Measurements from ENCODE around the gene MICALL2.

Gene MICALL2

DNA sequence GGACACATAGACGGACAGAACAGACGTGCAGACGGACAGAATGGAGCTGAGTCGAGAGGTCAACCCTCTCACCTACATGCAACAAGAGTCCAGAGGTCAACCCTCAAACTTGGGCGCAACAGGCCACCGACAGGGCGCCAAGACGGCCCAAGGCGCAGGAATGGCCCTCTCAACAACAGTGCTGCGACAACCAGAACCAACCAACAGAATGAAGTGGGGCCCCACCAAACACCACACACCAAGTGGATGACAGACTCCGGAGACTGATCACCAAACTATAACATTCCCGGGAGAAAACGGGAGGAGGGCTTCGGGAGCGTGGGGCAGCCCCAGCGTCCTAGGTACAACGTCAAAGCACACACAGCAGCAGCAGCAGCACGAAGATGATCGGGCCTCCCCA lies 31.6 kb upstream of the MICALL2 start:
- no peak overlapping the region for H3K27ac ChIP-seq (ENCODE audit: low read depth, low read length)
- no peak overlapping the region for H3K4me2 ChIP-seq (ENCODE audit: low read depth, low read length, poor library complexity, severe bottlenecking)
- no peaks in the 10 kb centered on the region for H3K27me3 ChIP-seq (ENCODE audit: low read length)
- H3K4me3 ChIP-seq (ENCODE audit: insufficient read depth, low read length, poor library complexity, severe bottlenecking), result no peak overlapping the region
- H3F3A ChIP-seq (ENCODE audit: insufficient read depth), result no peaks in the 10 kb centered on the region
- no peaks in the 10 kb centered on the region for H4K20me1 ChIP-seq (ENCODE audit: low read depth, low read length)
- no peaks in the 10 kb centered on the region for H3K9me2 ChIP-seq (replicated peaks; ENCODE audit: insufficient read depth, low read length)
- H3K79me2 ChIP-seq (ENCODE audit: insufficient read depth, low read length), result no peaks in the 10 kb centered on the region
- H3K9ac ChIP-seq (ENCODE audit: low read length), result no peak overlapping the region
- TF ChIP-seq, protein P1, sequence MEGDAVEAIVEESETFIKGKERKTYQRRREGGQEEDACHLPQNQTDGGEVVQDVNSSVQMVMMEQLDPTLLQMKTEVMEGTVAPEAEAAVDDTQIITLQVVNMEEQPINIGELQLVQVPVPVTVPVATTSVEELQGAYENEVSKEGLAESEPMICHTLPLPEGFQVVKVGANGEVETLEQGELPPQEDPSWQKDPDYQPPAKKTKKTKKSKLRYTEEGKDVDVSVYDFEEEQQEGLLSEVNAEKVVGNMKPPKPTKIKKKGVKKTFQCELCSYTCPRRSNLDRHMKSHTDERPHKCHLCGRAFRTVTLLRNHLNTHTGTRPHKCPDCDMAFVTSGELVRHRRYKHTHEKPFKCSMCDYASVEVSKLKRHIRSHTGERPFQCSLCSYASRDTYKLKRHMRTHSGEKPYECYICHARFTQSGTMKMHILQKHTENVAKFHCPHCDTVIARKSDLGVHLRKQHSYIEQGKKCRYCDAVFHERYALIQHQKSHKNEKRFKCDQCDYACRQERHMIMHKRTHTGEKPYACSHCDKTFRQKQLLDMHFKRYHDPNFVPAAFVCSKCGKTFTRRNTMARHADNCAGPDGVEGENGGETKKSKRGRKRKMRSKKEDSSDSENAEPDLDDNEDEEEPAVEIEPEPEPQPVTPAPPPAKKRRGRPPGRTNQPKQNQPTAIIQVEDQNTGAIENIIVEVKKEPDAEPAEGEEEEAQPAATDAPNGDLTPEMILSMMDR (IDR thresholded peaks at IDR 0.05; ENCODE audit: insufficient read depth, low read length, poor library complexity, severe bottlenecking), result no peak
- no peak for TF ChIP-seq EZH2phosphoT487 (conservative IDR thresholded peaks at IDR 0.05; ENCODE audit: low read length)
- H3K9me3 ChIP-seq (ENCODE audit: insufficient read depth, low read length), result no peaks in the 10 kb centered on the region
- H2AFZ ChIP-seq (ENCODE audit: low read depth, low read length, severe bottlenecking), result no peak overlapping the region
- no peaks in the 10 kb centered on the region for H3K36me3 ChIP-seq (ENCODE audit: low read length)

DNA sequence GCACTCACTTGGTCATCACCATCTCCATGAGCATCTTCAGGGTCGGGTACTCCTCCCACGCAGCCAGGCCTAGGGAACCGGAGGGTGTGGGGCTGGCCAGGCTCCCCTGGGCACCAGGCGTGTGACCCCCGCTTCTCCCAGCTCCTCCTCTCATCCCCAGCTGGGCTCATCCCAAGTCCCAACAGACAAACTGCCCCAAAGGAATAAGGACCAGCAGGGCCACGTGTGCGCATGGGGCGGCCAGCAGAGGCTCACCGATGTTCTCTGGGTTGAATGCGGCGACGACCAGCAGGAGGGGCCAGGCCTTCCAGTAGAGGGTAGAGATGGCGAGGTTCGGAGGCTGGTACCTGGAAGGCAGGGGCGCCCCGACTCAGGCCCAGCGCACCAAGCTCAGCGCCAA lies 30.1 kb upstream of the MICALL2 start:
- Histone ChIP-seq H3K4me3 (ENCODE audit: insufficient read depth, low read length, poor library complexity, severe bottlenecking) (no peak overlapping the region), H3K9ac (ENCODE audit: low read length) (no peak overlapping the region), H3K9me2 (replicated peaks; ENCODE audit: insufficient read depth, low read length) (no peaks in the 10 kb centered on the region), H3K36me3 (ENCODE audit: low read length) (no peaks in the 10 kb centered on the region), H3K79me2 (ENCODE audit: insufficient read depth, low read length) (no peaks in the 10 kb centered on the region), H3F3A (ENCODE audit: insufficient read depth) (no peaks in the 10 kb centered on the region), H4K20me1 (ENCODE audit: low read depth, low read length) (no peaks in the 10 kb centered on the region), H2AFZ (ENCODE audit: low read depth, low read length, severe bottlenecking) (no peak overlapping the region), H3K27ac (ENCODE audit: low read depth, low read length) (no peak overlapping the region), H3K9me3 (ENCODE audit: insufficient read depth, low read length) (no peaks in the 10 kb centered on the region), H3K4me2 (ENCODE audit: low read depth, low read length, poor library complexity, severe bottlenecking) (no peak overlapping the region), H3K27me3 (ENCODE audit: low read length) (no peaks in the 10 kb centered on the region)
- TF ChIP-seq, protein P1 (IDR thresholded peaks at IDR 0.05; ENCODE audit: insufficient read depth, low read length, poor library complexity, severe bottlenecking), result no peak
- TF ChIP-seq EZH2phosphoT487 (conservative IDR thresholded peaks at IDR 0.05; ENCODE audit: low read length), result no peak

DNA sequence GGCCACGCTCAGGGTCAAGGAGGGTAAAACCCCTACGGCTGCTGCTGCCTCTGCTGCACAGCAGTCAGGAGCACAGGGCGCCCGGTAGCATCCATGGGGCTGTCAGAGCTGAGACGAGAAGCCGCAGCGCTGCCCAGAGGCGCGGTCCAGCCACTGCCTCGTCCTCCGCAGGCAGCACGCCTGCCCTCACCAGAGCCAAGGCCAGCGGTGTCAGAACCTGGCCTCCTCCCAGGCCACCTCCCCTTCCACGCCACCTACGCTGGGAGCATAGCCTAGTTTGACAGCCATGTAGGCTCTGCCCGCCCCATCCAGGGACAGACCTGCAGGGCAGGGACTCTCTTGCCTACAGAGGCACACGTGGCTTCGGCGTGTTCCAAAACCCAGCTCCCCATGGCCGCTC lies 28.7 kb upstream of the MICALL2 start:
- H3K9me2 ChIP-seq (replicated peaks; ENCODE audit: insufficient read depth, low read length), result no peaks in the 10 kb centered on the region
- no peaks in the 10 kb centered on the region for H3K79me2 ChIP-seq (ENCODE audit: insufficient read depth, low read length)
- no peaks in the 10 kb centered on the region for H3K36me3 ChIP-seq (ENCODE audit: low read length)
- H3K4me2 ChIP-seq (ENCODE audit: low read depth, low read length, poor library complexity, severe bottlenecking), result no peak overlapping the region
- H4K20me1 ChIP-seq (ENCODE audit: low read depth, low read length), result no peaks in the 10 kb centered on the region
- H3K4me3 ChIP-seq (ENCODE audit: insufficient read depth, low read length, poor library complexity, severe bottlenecking), result no peak overlapping the region
- no peaks in the 10 kb centered on the region for H3F3A ChIP-seq (ENCODE audit: insufficient read depth)
- H3K27ac ChIP-seq (ENCODE audit: low read depth, low read length), result no peak overlapping the region
- H3K9me3 ChIP-seq (ENCODE audit: insufficient read depth, low read length), result no peaks in the 10 kb centered on the region
- TF ChIP-seq EZH2phosphoT487 (conservative IDR thresholded peaks at IDR 0.05; ENCODE audit: low read length), result no peak
- TF ChIP-seq, protein P1 (IDR thresholded peaks at IDR 0.05; ENCODE audit: insufficient read depth, low read length, poor library complexity, severe bottlenecking), result no peak
- H3K27me3 ChIP-seq (ENCODE audit: low read length), result no peaks in the 10 kb centered on the region
- no peak overlapping the region for H2AFZ ChIP-seq (ENCODE audit: low read depth, low read length, severe bottlenecking)
- H3K9ac ChIP-seq (ENCODE audit: low read length), result no peak overlapping the region
